T-helper 1 cell treated with Interleukin-12 subunit alpha and Interleukin-12 subunit beta and Interleukin-4 antibody, amounts not matched to agents 30 μg/mL and 1 μg/mL, for 36 hours (primary cell): ENCODE results near the gene ZZZ3.
"Not testable (repeated sequence)": the region's sequence is repeated elsewhere in the genome, so short reads cannot be mapped to it uniquely, and the experiment has no call there.

Source experiments
- H3K27ac Mint-ChIP-seq: one replicate; pipeline ENCODE4 v1.8.0; 2021; ENCODE audit warnings: mild to moderate bottlenecking, mixed read lengths
- H3K27me3 Mint-ChIP-seq: one replicate; pipeline ENCODE4 v1.8.0; 2021; ENCODE audit warnings: low read depth, mixed read lengths
- H3K36me3 Mint-ChIP-seq: one replicate; pipeline ENCODE4 v1.8.0; 2021; ENCODE audit warnings: low read depth, mixed read lengths
- H3K4me1 Mint-ChIP-seq: one replicate; pipeline ENCODE4 v1.8.0; 2021; ENCODE audit warnings: low read depth, mixed read lengths
- H3K4me3 Mint-ChIP-seq: one replicate; pipeline ENCODE4 v1.8.0; 2021; ENCODE audit warnings: mild to moderate bottlenecking, moderate library complexity, mixed read lengths
- H3K9me3 Mint-ChIP-seq: one replicate; pipeline ENCODE4 v1.8.0; 2021; ENCODE audit warnings: mixed read lengths

ZZZ3 gene

DNA sequence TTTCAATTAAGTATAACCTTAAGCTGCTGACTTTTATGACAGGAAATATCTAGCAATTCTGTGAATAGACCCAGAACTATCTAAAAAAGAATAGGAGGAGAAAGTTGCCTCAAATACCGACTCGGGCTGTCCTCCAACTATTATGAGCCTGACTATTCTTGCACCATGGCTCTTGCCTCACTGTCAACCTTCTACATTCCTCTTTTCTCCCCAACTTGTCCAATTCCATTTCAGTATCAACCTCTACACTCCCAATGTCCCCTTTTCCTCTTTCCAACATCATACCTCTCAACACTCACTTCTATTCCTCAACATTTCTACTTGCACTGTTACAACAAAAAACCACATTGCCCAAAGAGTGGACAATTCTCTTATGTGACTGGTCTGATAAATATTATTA lies 2.3 kb downstream of the ZZZ3 start:
- Mint-ChIP-seq H3K36me3 (peaks cover 5% of the 10 kb centered on the region), H3K27ac (no peak overlapping the region), H3K4me1 (peaks cover 24% of the 10 kb centered on the region), H3K9me3 (no peaks in the 10 kb centered on the region), H3K27me3 (no peaks in the 10 kb centered on the region), H3K4me3 (no peak overlapping the region)

- Mint-ChIP-seq H3K27me3 (no peaks in the 10 kb centered on the region), H3K4me3 (no peak overlapping the region), H3K27ac (no peak overlapping the region), H3K4me1 (peaks cover 23% of the 10 kb centered on the region), H3K9me3 (no peaks in the 10 kb centered on the region), H3K36me3 (peaks cover 5% of the 10 kb centered on the region)
Measured at GRCh38 chr1:77678660-77679610, 3.5 kb downstream of the ZZZ3 start.

- H3K4me1 Mint-ChIP-seq = peaks cover 27% of the 10 kb centered on the region
- not testable (repeated sequence) for H3K27me3 Mint-ChIP-seq, H3K9me3 Mint-ChIP-seq, H3K4me3 Mint-ChIP-seq, H3K36me3 Mint-ChIP-seq, H3K27ac Mint-ChIP-seq
Measured at GRCh38 chr1:77674807-77675206, 7.7 kb downstream of the ZZZ3 start.

DNA sequence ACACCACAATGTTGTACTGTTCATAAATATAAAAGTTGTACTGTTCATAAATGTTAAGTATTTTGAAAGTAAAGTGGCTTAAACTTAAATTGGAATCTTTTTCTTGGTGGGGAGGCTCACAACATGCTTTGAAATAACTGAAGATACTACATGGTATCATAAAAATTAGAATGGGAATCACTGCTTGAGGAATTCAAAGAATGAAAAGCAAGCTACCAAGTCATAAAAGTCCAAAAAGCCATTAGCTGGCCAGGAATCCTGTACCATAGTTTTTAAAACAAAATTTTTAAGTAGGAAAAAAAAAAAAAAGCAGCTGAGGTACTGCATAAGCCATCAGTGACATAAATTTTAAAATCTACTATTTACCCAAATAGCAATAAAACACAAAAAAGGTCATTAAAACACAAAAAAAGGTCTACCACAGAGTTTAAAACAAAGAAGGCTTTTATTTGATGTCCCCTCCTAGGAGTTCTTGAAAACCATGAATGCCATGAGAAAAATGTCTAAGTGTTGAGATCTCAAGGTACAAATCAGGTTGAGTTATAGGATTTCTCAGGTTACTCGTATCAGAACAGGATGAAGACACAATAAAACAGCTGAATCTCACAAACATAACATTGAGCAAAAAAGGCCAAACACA lies 8.6 kb downstream of the ZZZ3 start:
- no peak overlapping the region for H3K27ac Mint-ChIP-seq
- H3K9me3 Mint-ChIP-seq = no peaks in the 10 kb centered on the region
- no peak overlapping the region for H3K4me3 Mint-ChIP-seq
- H3K27me3 Mint-ChIP-seq = no peaks in the 10 kb centered on the region
- peaks cover 30% of the 10 kb centered on the region for H3K4me1 Mint-ChIP-seq
- H3K36me3 Mint-ChIP-seq = peaks cover 3% of the 10 kb centered on the region

DNA sequence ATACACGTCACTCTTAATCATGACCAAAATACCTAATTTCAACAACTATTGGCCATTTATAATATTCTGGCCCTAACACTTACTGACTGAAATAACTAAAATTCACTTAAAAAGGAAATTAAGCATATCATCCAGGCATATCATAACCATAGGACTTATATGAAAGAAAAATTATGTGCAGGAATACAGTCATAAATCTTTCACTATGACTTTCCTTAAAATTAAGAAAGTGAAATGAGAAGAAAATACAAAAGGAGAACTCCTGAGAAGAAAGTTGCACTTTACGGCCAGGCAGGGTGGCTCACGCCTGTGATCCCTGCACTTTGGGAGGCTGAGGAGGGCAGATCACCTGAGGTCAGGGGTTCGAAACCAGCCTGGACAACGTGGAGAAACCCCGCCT lies 9.4 kb downstream of the ZZZ3 start:
- H3K36me3 Mint-ChIP-seq = peaks cover 3% of the 10 kb centered on the region
- no peaks in the 10 kb centered on the region for H3K27me3 Mint-ChIP-seq
- no peak overlapping the region for H3K4me3 Mint-ChIP-seq
- no peaks in the 10 kb centered on the region for H3K9me3 Mint-ChIP-seq
- peaks cover 27% of the 10 kb centered on the region for H3K4me1 Mint-ChIP-seq
- no peak overlapping the region for H3K27ac Mint-ChIP-seq

DNA sequence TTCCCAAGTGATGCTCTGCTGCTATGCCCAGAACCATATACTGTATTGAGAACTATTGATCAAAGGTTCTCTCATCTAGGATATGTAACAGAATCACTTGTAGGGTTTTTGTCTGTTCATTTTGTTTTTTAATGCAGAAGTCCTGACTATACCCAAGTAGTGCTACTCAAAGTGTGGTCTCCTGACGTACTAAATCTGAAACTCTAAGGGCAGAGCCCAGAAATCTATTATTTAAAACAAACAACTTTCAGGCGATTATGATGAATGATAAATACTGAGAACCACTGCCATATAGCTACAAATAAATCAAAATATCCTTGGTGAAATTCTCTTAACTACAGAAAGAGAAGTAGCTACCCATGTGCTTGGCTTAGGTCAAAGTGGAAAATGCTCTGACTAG lies 10.1 kb downstream of the ZZZ3 start:
- H3K4me1 Mint-ChIP-seq = peaks cover 28% of the 10 kb centered on the region
- H3K27me3 Mint-ChIP-seq = no peaks in the 10 kb centered on the region
- no peak overlapping the region for H3K27ac Mint-ChIP-seq
- H3K36me3 Mint-ChIP-seq = peaks cover 3% of the 10 kb centered on the region
- H3K9me3 Mint-ChIP-seq = no peaks in the 10 kb centered on the region
- H3K4me3 Mint-ChIP-seq = no peak overlapping the region

GRCh38 chr1:77671836-77672235 lies 10.6 kb downstream of the ZZZ3 start:
- H3K9me3 Mint-ChIP-seq = no peaks in the 10 kb centered on the region
- peaks cover 29% of the 10 kb centered on the region for H3K4me1 Mint-ChIP-seq
- H3K36me3 Mint-ChIP-seq = peaks cover 3% of the 10 kb centered on the region
- H3K27ac Mint-ChIP-seq = no peak overlapping the region
- H3K27me3 Mint-ChIP-seq = no peaks in the 10 kb centered on the region
- H3K4me3 Mint-ChIP-seq = no peak overlapping the region

DNA sequence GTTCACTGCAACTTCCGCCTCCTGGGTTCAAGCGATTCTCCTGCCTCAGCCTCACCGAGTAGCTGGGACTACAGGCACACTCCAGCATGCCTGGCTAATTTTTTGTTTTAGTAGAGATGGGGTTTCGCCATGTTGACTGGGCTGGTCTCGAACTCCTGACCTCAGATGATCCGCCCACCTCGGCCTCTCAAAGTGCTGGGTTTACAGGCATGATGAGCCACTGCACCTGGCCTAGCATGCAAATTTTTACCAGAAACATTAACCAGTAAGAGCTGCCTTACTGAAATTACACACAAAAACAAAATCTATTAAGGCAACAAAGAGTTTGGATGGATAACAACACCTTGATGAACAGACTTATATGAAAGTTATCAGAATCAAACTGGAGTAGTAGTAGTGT lies 12.1 kb downstream of the ZZZ3 start:
- peaks cover 1% of the 10 kb centered on the region for H3K36me3 Mint-ChIP-seq
- no peak overlapping the region for H3K4me3 Mint-ChIP-seq
- no peaks in the 10 kb centered on the region for H3K9me3 Mint-ChIP-seq
- H3K4me1 Mint-ChIP-seq = peaks cover 29% of the 10 kb centered on the region
- no peak overlapping the region for H3K27ac Mint-ChIP-seq
- H3K27me3 Mint-ChIP-seq = no peaks in the 10 kb centered on the region

DNA sequence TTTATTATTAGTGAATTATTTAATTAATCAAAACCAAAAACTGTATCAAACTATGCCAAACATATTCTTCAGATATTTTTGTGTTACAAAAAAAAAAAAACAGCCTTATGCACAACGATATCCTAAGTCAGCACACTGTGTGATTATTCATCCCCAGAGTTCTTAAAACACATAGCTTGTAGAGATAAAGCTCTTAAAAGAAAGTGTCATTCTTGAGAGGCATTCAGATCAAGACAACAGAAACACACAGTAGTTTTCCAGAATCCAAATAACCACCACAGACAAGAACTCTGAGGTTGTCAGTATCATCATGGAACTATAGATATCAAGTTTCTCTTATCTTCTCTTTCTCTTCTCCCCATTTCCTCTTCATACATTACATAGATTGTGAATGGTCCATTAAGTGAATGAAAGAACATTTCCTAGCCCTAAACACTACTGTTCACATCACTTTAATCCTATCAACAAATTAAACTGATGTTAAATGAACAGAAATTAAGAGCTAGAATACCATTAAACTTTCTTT lies 13.5 kb downstream of the ZZZ3 start:
- H3K27me3 Mint-ChIP-seq = no peaks in the 10 kb centered on the region
- no peak overlapping the region for H3K4me3 Mint-ChIP-seq
- no peaks in the 10 kb centered on the region for H3K9me3 Mint-ChIP-seq
- peaks cover 33% of the 10 kb centered on the region for H3K4me1 Mint-ChIP-seq
- peaks cover 3% of the 10 kb centered on the region for H3K36me3 Mint-ChIP-seq
- H3K27ac Mint-ChIP-seq = no peak overlapping the region

DNA sequence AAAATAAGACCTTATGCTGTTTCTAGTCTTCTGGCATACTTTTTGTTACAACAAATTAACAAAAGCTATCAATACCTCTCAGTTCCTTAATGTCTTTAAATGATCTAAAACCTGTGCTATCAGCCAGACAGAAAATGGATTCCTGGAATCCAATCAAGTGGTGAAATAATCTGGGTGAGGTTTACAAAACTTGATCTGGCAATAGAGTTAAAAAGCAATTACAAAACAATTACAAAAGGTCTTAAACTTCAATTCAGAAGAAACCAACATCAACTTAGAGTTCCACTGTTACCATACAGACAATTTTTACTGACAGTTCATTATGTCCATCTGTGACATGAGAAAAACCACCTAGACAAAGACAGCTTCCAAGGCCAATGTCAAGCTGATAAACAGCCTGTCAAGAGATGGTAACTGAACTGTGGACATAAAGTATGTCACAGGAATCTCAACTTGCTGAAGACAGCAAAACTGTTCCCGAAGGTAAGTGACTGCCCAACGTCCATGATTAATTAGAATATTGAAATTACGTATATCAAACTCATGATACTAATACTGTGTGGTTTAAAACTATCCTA lies 17.4 kb downstream of the ZZZ3 start:
- H3K27me3 Mint-ChIP-seq = no peaks in the 10 kb centered on the region
- no peak overlapping the region for H3K4me3 Mint-ChIP-seq
- peaks cover 25% of the 10 kb centered on the region for H3K4me1 Mint-ChIP-seq
- H3K36me3 Mint-ChIP-seq = peaks cover 10% of the 10 kb centered on the region
- H3K27ac Mint-ChIP-seq = no peak overlapping the region
- H3K9me3 Mint-ChIP-seq = no peaks in the 10 kb centered on the region

DNA sequence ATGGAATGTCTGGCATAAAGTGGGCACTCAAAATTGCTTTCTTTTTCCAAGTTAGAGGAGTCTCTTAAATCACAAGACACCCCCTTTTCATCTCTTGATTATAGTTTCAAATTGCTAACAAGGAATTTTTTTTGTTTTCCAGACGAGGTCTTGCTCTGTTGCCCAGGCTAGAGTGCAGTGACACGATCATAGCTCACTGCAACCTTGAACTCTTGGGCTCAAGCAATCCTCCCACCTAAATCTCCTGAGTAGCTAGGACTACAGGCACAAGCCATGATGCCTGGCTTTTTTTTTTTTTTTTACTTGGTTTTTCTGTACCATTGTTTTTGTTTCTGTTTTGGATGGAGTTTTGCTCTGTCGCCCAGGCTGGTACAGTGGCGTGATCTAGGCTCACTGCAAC lies 20.8 kb downstream of the ZZZ3 start:
- Mint-ChIP-seq H3K9me3 (no peaks in the 10 kb centered on the region), H3K27ac (no peak overlapping the region), H3K36me3 (peaks cover 9% of the 10 kb centered on the region), H3K27me3 (no peaks in the 10 kb centered on the region), H3K4me3 (no peak overlapping the region), H3K4me1 (peaks cover 15% of the 10 kb centered on the region)

GRCh38 chr1:77659879-77660593 lies 22.4 kb downstream of the ZZZ3 start:
- Mint-ChIP-seq H3K27me3 (no peaks in the 10 kb centered on the region), H3K4me3 (no peak overlapping the region), H3K4me1 (peaks cover 15% of the 10 kb centered on the region), H3K9me3 (no peaks in the 10 kb centered on the region), H3K36me3 (peaks cover 12% of the 10 kb centered on the region), H3K27ac (no peak overlapping the region)

DNA sequence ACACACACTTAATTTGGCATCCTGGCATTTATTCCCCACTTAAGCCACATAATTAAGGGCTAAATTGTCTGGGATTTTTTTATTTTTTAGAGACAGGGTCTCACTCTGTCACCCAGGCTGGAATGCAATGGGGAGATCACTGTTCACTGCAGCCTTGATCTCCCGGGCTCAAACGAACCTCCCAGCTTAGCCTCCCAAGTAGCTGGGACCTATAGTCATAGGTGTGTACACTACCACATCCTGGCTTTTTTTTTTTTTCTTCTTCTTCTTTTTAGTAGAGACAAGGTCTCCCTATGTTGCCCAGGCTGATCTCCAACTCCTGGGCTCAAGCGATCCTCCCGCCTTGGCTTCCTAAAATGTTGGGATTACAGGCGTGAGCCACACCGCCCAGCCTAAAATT lies 24.2 kb downstream of the ZZZ3 start:
- Mint-ChIP-seq H3K27me3 (no peaks in the 10 kb centered on the region), H3K36me3 (peaks cover 7% of the 10 kb centered on the region), H3K27ac (no peak overlapping the region), H3K4me1 (peaks cover 8% of the 10 kb centered on the region), H3K4me3 (no peak overlapping the region), H3K9me3 (no peaks in the 10 kb centered on the region)

DNA sequence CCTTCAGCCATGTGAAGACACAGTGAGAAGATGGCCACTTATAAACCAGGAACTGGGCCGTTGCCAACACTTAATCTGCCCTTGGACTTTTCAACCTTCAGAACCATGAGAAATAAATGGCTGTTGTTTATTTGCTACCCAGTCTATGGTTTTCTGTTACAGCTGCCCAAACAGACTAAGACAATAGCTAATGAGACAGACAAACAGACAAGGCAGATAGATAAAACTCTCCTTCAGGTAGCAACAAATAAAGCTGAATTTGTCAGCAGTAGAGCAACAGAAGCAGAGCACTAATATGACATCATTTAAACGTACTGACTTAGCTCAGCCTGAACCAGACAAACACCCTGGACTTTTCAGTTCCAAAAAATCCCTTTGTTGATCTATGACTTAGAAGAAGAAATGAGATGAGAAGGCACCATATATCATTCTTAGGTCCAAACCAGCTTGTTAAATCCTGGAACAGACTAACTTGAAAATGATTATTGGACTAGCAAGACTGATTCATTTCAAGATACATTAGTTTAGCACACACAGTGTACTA lies 27.0 kb downstream of the ZZZ3 start:
- H3K9me3 Mint-ChIP-seq = peaks cover 3% of the 10 kb centered on the region
- H3K27ac Mint-ChIP-seq = no peak overlapping the region
- H3K27me3 Mint-ChIP-seq = no peaks in the 10 kb centered on the region
- peaks cover 7% of the 10 kb centered on the region for H3K4me1 Mint-ChIP-seq
- H3K36me3 Mint-ChIP-seq = peaks cover 20% of the 10 kb centered on the region
- no peak overlapping the region for H3K4me3 Mint-ChIP-seq
